Lower leg skin (tissue), 3 donors: ENCODE measurements around the gene PARP6.

Experiments
- CTCF ChIP-seq, 3 donors: fragments of 450-650 bp; IDR thresholded peaks; one replicate each; pipeline ENCODE4 v1.5.1; 2016; ENCODE audit warnings: antibody characterized with exemption in 3 of 3, mild to moderate bottlenecking in 3 of 3, moderate library complexity in 2 of 3
- POLR2A ChIP-seq, 2 donors: fragments of 450-650 bp; IDR thresholded peaks; one replicate each; pipeline ENCODE4 v1.6.1; 2016 to 2017; ENCODE audit warnings: antibody characterized with exemption in 2 of 2, mild to moderate bottlenecking in 1 of 2, moderate library complexity in 1 of 2

DNA sequence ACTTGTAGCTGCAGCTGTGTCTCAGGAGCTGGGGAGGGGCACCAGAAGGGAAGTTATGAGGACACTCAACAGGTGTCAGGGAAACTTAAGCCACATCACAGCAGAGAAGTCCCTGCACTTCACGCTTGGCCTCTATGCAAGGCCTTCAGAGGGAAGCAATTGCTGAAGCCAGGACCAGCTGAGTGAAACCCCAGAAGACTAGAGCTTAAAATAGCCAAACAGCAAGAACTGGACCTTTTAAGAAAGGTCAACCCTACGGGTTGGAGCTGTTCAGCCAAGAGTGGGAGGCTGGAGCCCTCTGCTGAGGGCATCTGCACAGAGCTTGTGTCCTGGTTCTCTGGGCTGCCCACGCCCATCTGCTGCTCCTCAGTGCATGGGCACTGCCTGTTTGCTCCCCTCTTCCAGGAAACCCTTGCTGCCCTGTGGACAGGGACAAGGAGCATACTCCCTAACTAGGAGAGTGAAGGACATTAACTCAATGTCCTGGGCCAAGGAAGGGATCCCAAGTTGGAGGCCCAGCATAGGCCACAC, 70.9 kb downstream of the PARP6 start:
- no peak for TF ChIP-seq CTCF (IDR thresholded peaks at IDR 0.05)
- no peak for TF ChIP-seq POLR2A (IDR thresholded peaks at IDR 0.05)
